HG03432 (cell line): ENCODE results near the gene RAMACL.
"Not testable (repeated sequence)": the region's sequence is repeated elsewhere in the genome, so short reads cannot be mapped to it uniquely, and the experiment has no call there.

Experiments
- ATAC-seq: cut with Tn5 transposase; IDR thresholded peaks from one replicate; pipeline ENCODE4 v1.9.1; 2021; ENCODE audit warnings: mild to moderate bottlenecking, moderate library complexity; ENCODE audit not compliant: unreplicated experiment

RAMACL gene

GRCh38 chr6:166539011-166539385, 47.5 kb downstream of the RAMACL start:
- not testable (repeated sequence) for ATAC-seq

- ATAC-seq, result no peak
Observed at GRCh38 chr6:166538297-166539010, 48.0 kb downstream of the RAMACL start.

- ATAC-seq, result no peak
Observed at GRCh38 chr6:166534658-166535406, 51.6 kb downstream of the RAMACL start.

GRCh38 chr6:166533205-166533824, 53.2 kb downstream of the RAMACL start:
- ATAC-seq, result no peak
